Adrenal gland (tissue), 5 donors: Measurements from ENCODE around the gene TP73.

Source experiments
- CTCF ChIP-seq, 6 experiments: fragments of 450-650 bp in 4 of 6; fragments of 200-600 bp in 2 of 6; sonication (generic) in 1 of 6; IDR thresholded peaks; 1 replicate in 5 of 6; 2 replicates in 1 of 6; pipeline versions ENCODE4 v1.5.1 to v1.8.0; 2016 to 2021; ENCODE audit warnings: antibody characterized with exemption in 6 of 6, mild to moderate bottlenecking in 2 of 6, moderate library complexity in 1 of 6
- POLR2A ChIP-seq, 2 donors: fragments of 450-650 bp; IDR thresholded peaks; one replicate each; pipeline ENCODE4 v1.6.1; 2017; ENCODE audit warnings: antibody characterized with exemption in 2 of 2, mild to moderate bottlenecking in 2 of 2, moderate library complexity in 1 of 2
- donor health status: DM: no; HTN: no; CAD: no.

GRCh38 chr1:3669421-3669821 lies 17.1 kb downstream of the TP73 start:
- no peak for TF ChIP-seq CTCF (IDR thresholded peaks at IDR 0.05)
- no peak for TF ChIP-seq POLR2A (IDR thresholded peaks at IDR 0.05)
